Heart left ventricle (tissue), 16 donors: ENCODE measurements around the gene RBM18. TPM values are rescaled to one million over a fixed set of nuclear protein-coding genes. Genes with fewer than 3 reads are reported as not detected.

Experiments used
- ATAC-seq, 4 donors: fragments of 200-7000 bp; cut with Tn5 transposase; one replicate each; pipeline ENCODE4 v1.9.1; 2020 to 2022; ENCODE audit warnings: moderate library complexity in 4 of 4, mild to moderate bottlenecking in 3 of 4, moderate number of reproducible peaks in 1 of 4
- DNase-seq, 5 donors: peaks; one replicate each; pipeline ENCODE4 v3.0.0-alpha.2; 2020
- H3K27ac ChIP-seq, 12 donors: fragments of 200-600 bp; sonication (generic) in 4 of 12; one replicate each; pipeline versions ENCODE4 v1.5.0 to v1.8.0; 2016 to 2022; ENCODE audit warnings: mild to moderate bottlenecking in 2 of 12
- H3K27me3 ChIP-seq, 9 donors: fragments of 200-600 bp; sonication (generic) in 2 of 9; one replicate each; pipeline versions ENCODE4 v1.5.1 to v1.8.0; 2016 to 2022; ENCODE audit warnings: mild to moderate bottlenecking in 3 of 9
- H3K36me3 ChIP-seq, 9 donors: fragments of 200-600 bp; sonication (generic) in 2 of 9; one replicate each; pipeline versions ENCODE4 v1.5.0 to v1.8.0; 2018 to 2022; ENCODE audit warnings: mild to moderate bottlenecking in 2 of 9
- H3K4me1 ChIP-seq, 12 donors: fragments of 200-600 bp; sonication (generic) in 4 of 12; one replicate each; pipeline versions ENCODE4 v1.5.0 to v1.8.0; 2016 to 2022; ENCODE audit warnings: mild to moderate bottlenecking in 3 of 12
- H3K4me3 ChIP-seq, 12 donors: fragments of 200-600 bp; sonication (generic) in 4 of 12; one replicate each; pipeline versions ENCODE4 v1.5.0 to v1.8.0; 2017 to 2022; ENCODE audit warnings: mild to moderate bottlenecking in 9 of 12, moderate library complexity in 4 of 12
- H3K9me3 ChIP-seq, 12 donors: fragments of 200-600 bp; sonication (generic) in 4 of 12; one replicate each; pipeline versions ENCODE4 v1.5.0 to v1.8.0; 2016 to 2022; ENCODE audit warnings: mild to moderate bottlenecking in 1 of 12
- CTCF ChIP-seq, 12 donors: fragments of 200-600 bp; sonication (generic) in 4 of 12; IDR thresholded peaks; one replicate each; pipeline versions ENCODE4 v1.5.0 to v1.8.0; 2018 to 2022; ENCODE audit warnings: antibody characterized with exemption in 12 of 12, mild to moderate bottlenecking in 5 of 12
- POLR2A ChIP-seq, 2 donors: fragments of 450-650 bp; IDR thresholded peaks; one replicate each; pipeline ENCODE4 v1.6.1; 2017; ENCODE audit warnings: antibody characterized with exemption in 2 of 2, mild to moderate bottlenecking in 2 of 2, moderate library complexity in 2 of 2
- WGBS, 4 donors: extraction: QIAGEN DNeasy Blood & Tissue Kit in 2 of 4; methylation state at CpG; one replicate each; pipeline versions ENCODE4 v1.1.5 to v1.1.7; 2013 to 2018; 5-methylcytosine and 5-hydroxymethylcytosine counted together
- intact Hi-C, 10 donors: fragments of 100-400 bp; cut with DNase I; formaldehyde crosslinking; loops; one replicate each; pipeline versions ENCODE4 v1.11.1 to v1.14.2; 2022
- long read RNA-seq, 3 donors: library from polyadenylated mRNA; unstranded; transcript quantifications; one replicate each; pipeline ENCODE4 v2.0.0, GENCODE V29; 2020 to 2021
- polyA plus RNA-seq, 2 donors: library from polyadenylated mRNA; stranded (reverse); fragments of 200-250 nt; gene quantifications; one replicate each; pipeline ENCODE4 v1.2.3, GENCODE V29; 2013
- total RNA-seq, 9 donors: library from RNA; depleted of rRNA in 2 of 9; stranded (reverse); fragments of >200 nt in 2 of 9; fragmentation: NEBNext Ultra II Directional in 3 of 9; extraction: Animal tissue kit (Norgen Biotek cat#: 25700) in 3 of 9; gene quantifications; one replicate each; pipeline versions ENCODE4 v1.1.0 to v1.2.4, GENCODE V29; 2016 to 2023
- donor health status: ischemic (EF 13 %, LVEDD 7.1; RV severe dilation, severe dysfunction).
- donor health status: healthy with polysubstance abuse.
- donor health status: DM: no; HTN: yes; CAD: no.
- donor health status: DM: no; HTN: no; CAD: no.
- donor health status: ischemic (EF 25% LVEDD 6.9; RV normal size, moderate dysfunction).
- donor health status: ischemic (EF 25% LVEDD 5.7; RV mildly dilated, moderate dysfunction).
- donor health status: healthy.
- donor health status: DM: yes; HTN: yes; CAD: no.
- donor health status: ischemic (EF 35%, LVEDD 5.7; RV mildly dilated, moderate dysfunction).
- donor health status: nonischemic (EF 11% LVEDD 7.7; RV severe dilation, severe dysfunction).
- donor health status: DM: yes; HTN: yes; CAD: no.
- donor health status: PGD.
- donor health status: ischemic (EF 29% LVEDD 5.4; RV normal size, mild dysfunction).
- donor health status: nonischemic (EF 23%, LVEDD 6.1; RV moderate dilation, normal function).

The RBM18 gene
- 10 to 100 TPM; 24.7 to 49.0 (median 38.4) TPM for total RNA-seq
- polyA plus RNA-seq = 10 to 100 TPM in 1 of 2 donors, 1 to 10 TPM in 1; 7.9 to 18.8 TPM
- long read RNA-seq, donor 1, full-length matches to known transcripts = 104 of 114 reads
- long read RNA-seq, donor 1, partial matches to known transcripts = 1 of 114 reads
- long read RNA-seq, donor 1, other reads (novel, unspliced or antisense) = 9 of 114 reads
- long read RNA-seq, donor 2, full-length matches to known transcripts = 350 of 392 reads
- long read RNA-seq, donor 2, partial matches to known transcripts = 17 of 392 reads
- long read RNA-seq, donor 2, other reads (novel, unspliced or antisense) = 25 of 392 reads
- long read RNA-seq, donor 3, full-length matches to known transcripts = 141 of 151 reads
- long read RNA-seq, donor 3, partial matches to known transcripts = 2 of 151 reads
- long read RNA-seq, donor 3, other reads (novel, unspliced or antisense) = 8 of 151 reads

GRCh38 chr9:122264360-122265148, at the start of gene RBM18, which contains the start of gene MRRF:
Gene RBM18, minus strand, starts transcription at chr9:122264840. Its CDS starts 3,348 bp downstream, at chr9:122261492.
Gene MRRF, plus strand, starts transcription at chr9:122264882. Its CDS starts 6,010 bp downstream, at chr9:122270892.
- Histone ChIP-seq H3K27me3 (no peaks in the 10 kb centered on the region), H3K9me3 (no peaks in the 10 kb centered on the region), H3K27ac (peak within 1 kb of the TSS; percentile 78 to 97 (median 94)), H3K4me1 (peaks cover 19 to 61% (median 44%) of the 10 kb centered on the region in 12 donors), H3K4me3 (peak within 1 kb of the TSS; percentile 52 to 77 (median 72)), H3K36me3 (peaks cover 0 to 21% (median 15%) of the 10 kb centered on the region in 9 donors)
- peak in 1 of 12 donors; percentile 7 for TF ChIP-seq CTCF (IDR thresholded peaks at IDR 0.05)
- peak in 1 of 2 donors; percentile 74 for TF ChIP-seq POLR2A (IDR thresholded peaks at IDR 0.05)
- peak; percentile 92 to 95 (median 93) for DNase-seq
- intact Hi-C loops = loop anchor here in 8 of 10 donors (2.0 to 10.0 kb wide), 8 partner anchors 80 to 140 kb away; partner anchors contain the start of genes MORN5 (in 3 of the 8) and NDUFA8 (in 3 of the 8)
- peak; percentile 76 to 93 (median 90) for ATAC-seq
- WGBS, 4 donors = 0% methylated on average over 9 to 60 of the region's 60 CpGs

GRCh38 chr9:122314165-122314564, 49.5 kb upstream of the RBM18 start:
- no peak for ATAC-seq
- no peaks in the 10 kb centered on the region for H3K27me3 ChIP-seq
- peaks cover 0 to 83% (median 70%) of the 10 kb centered on the region in 9 donors for H3K36me3 ChIP-seq
- TF ChIP-seq POLR2A (IDR thresholded peaks at IDR 0.05) = no peak
- H3K9me3 ChIP-seq = no peaks in the 10 kb centered on the region
- intact Hi-C loops = no loop called here
- no peak for DNase-seq
- peaks cover 0 to 18% (median 0%) of the 10 kb centered on the region in 12 donors for H3K4me1 ChIP-seq
- no peak overlapping the region for H3K4me3 ChIP-seq
- H3K27ac ChIP-seq = no peak overlapping the region

GRCh38 chr9:122309861-122310260, 45.2 kb upstream of the RBM18 start:
- Histone ChIP-seq H3K4me1 (peaks cover 0 to 25% (median 6%) of the 10 kb centered on the region in 12 donors), H3K4me3 (no peak overlapping the region), H3K27me3 (no peaks in the 10 kb centered on the region), H3K27ac (no peak overlapping the region), H3K9me3 (no peaks in the 10 kb centered on the region), H3K36me3 (peaks cover 0 to 96% (median 81%) of the 10 kb centered on the region in 9 donors)
- no peak for TF ChIP-seq POLR2A (IDR thresholded peaks at IDR 0.05)
- TF ChIP-seq CTCF (IDR thresholded peaks at IDR 0.05) = no peak
- intact Hi-C loops = no loop called here
- ATAC-seq (no peak), DNase-seq (no peak)
- WGBS, 4 donors = 81 to 91% (median 87%) methylated on average over 2 of the region's 2 CpGs

GRCh38 chr9:122307925-122308324, 43.3 kb upstream of the RBM18 start:
- Histone ChIP-seq H3K27ac (peak overlapping the region in 6 of 12 donors; percentile 23 to 54 (median 38)), H3K36me3 (peaks cover 0 to 92% (median 69%) of the 10 kb centered on the region in 9 donors)

More at GRCh38 chr9:122307925-122308324, 43.3 kb upstream of the RBM18 start:
- intact Hi-C loops = no loop called here
- peak in 3 of 5 donors; percentile 31 to 34 (median 32) for DNase-seq
- Histone ChIP-seq H3K4me3 (no peak overlapping the region), H3K4me1 (peaks cover 0 to 34% (median 12%) of the 10 kb centered on the region in 12 donors), H3K9me3 (no peaks in the 10 kb centered on the region), H3K27me3 (no peaks in the 10 kb centered on the region)
- ATAC-seq = peak in 3 of 4 donors; percentile 40 to 72 (median 52)
- TF ChIP-seq POLR2A (IDR thresholded peaks at IDR 0.05) = no peak
- no peak for TF ChIP-seq CTCF (IDR thresholded peaks at IDR 0.05)
- 60 to 83% (median 64%) methylated on average over 1 of the region's 1 CpG for WGBS, 4 donors
